ENCODE measurements around the gene DGCR2.

GRCh38 chr22:19142394-19142793, 20.2 kb upstream of the DGCR2 start:
- TF ChIP-seq CTCF (conservative IDR thresholded peaks at IDR 0.05) = no peak
- no peak for TF ChIP-seq ZFX (IDR thresholded peaks at IDR 0.05)

All from C4-2B (cell line).